ENCODE data around the gene GPD1L.

DNA sequence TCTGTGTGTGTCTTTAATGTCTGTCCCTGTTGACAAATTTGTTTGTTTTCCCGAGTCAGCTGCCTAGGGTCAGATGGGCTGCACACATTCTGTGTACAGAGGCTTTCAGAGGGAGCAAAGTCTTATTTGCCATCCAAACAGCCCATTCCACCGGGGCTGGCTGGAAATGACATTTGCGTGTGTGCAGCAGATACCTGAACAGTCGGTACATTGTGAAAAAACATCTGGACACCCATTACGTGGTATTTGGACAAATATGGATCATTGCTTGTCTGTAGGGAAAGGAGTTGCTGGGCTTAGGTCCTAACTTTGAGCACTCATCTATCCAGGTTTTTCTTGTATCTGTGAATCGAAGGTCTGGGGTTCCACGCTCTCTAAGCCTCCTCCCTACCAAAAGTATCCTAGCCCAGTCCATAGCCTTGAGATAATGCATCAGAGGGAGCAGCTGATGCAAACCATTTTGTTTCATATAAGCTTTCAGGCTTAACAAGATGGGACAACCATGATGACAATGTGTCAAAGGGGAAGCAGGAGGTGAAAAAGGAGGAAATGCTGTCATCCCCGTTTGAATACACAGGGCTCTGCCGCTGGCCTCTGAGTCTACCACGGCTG lies 109.9 kb downstream of the GPD1L start:
- no peak for TF ChIP-seq EZH2 (IDR thresholded peaks at IDR 0.05; ENCODE audit: borderline replicate concordance, insufficient read depth, low read depth, low read length, poor library complexity, severe bottlenecking)
- TF ChIP-seq, protein P1, sequence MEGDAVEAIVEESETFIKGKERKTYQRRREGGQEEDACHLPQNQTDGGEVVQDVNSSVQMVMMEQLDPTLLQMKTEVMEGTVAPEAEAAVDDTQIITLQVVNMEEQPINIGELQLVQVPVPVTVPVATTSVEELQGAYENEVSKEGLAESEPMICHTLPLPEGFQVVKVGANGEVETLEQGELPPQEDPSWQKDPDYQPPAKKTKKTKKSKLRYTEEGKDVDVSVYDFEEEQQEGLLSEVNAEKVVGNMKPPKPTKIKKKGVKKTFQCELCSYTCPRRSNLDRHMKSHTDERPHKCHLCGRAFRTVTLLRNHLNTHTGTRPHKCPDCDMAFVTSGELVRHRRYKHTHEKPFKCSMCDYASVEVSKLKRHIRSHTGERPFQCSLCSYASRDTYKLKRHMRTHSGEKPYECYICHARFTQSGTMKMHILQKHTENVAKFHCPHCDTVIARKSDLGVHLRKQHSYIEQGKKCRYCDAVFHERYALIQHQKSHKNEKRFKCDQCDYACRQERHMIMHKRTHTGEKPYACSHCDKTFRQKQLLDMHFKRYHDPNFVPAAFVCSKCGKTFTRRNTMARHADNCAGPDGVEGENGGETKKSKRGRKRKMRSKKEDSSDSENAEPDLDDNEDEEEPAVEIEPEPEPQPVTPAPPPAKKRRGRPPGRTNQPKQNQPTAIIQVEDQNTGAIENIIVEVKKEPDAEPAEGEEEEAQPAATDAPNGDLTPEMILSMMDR (IDR thresholded peaks at IDR 0.05) = no peak
